Measurements from ENCODE around the gene ACOT7.

DNA sequence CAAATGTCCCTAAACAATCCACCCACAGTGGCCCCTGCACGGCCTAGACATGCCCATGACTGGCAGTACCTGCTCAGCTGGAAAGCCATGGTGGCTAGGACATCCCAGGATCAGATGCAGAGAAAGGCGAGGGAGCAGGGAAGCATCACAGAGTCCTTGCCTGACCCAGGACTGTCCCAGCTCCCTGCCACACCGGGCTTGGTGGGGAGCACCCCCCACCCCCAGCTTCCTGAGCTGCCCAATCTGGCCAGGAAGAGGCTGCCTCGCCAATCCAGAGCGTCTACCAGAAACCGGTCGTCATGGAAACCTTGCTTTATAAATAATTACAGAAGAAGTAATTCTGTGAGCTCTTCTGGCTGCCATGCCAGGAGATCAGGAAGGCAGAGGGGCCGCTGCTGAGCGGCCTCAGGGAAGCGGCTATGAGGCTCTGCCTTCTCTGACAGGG, 34.8 kb downstream of the ACOT7 start:
- TF ChIP-seq POLR2AphosphoS5 (IDR thresholded peaks at IDR 0.05; ENCODE audit: low read depth, low read length) = no peak
- TF ChIP-seq POLR2A (IDR thresholded peaks at IDR 0.05; ENCODE audit: low read depth, low read length) = no peak
- TF ChIP-seq SPI1 (IDR thresholded peaks at IDR 0.05; ENCODE audit: low read depth, low read length) = no peak
- TF ChIP-seq TAF1 (IDR thresholded peaks at IDR 0.05; ENCODE audit: low read depth, low read length) = no peak

Measured in GM12891 (cell line).